GM12892 (cell line): ENCODE results near the gene WNT2.

Experiments
- POLR2A ChIP-seq: IDR thresholded peaks from 2 replicates; pipeline ENCODE4 v1.6.1; 2011; ENCODE audit warnings: low read depth, low read length, control low read depth
- POLR2AphosphoS5 ChIP-seq: IDR thresholded peaks from 2 replicates; pipeline ENCODE4 v1.6.1; 2011; ENCODE audit warnings: low read depth, low read length, control low read depth
- TAF1 ChIP-seq: IDR thresholded peaks from 2 replicates; pipeline ENCODE4 v1.6.1; 2011; ENCODE audit warnings: low read depth, mild to moderate bottlenecking, control low read depth, low read length, borderline replicate concordance

DNA sequence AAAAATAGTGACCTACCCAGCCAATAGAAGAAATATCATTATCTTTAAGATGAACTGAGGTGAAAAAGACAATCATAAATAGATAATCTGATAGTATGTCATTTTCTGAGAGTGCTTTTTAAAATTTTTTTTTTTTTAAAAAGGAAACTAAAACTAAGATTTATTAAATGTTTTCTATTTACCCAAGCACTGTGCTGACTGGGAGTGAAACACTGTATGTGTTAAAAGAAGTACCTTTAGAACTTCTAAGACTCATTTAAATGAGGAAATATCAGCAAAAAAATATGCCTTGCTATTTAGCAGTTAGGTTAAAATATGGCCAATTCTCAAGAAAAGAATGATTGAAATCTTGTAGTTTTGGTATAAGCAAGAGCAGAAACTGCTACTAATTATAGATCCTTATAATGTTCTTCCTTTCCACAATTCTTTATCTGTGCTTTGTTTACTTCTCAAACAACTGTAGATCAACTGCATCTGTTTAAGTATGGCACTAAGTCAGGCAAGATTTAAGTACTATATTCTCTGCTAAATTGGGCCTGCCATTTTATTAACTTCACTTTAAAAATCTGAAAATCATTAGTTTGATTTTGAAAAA is 39.5 kb upstream of the WNT2 start:
- TF ChIP-seq POLR2AphosphoS5 (no peak), POLR2A (no peak), TAF1 (no peak)
